Neural progenitor cell (in vitro differentiated cells): ENCODE data around the gene MYL10. TPM values are rescaled to one million over a fixed set of nuclear protein-coding genes. Genes with fewer than 3 reads are reported as not detected.

Experiments
- DNase-seq: peaks from one replicate; pipeline ENCODE4 v3.0.0-alpha.2; 2016; ENCODE audit warnings: low spot score
- H2AFZ ChIP-seq: fragments of 200-600 bp; sonication (generic); replicated peaks from 2 replicates; pipeline ENCODE4 v1.6.1; 2016; ENCODE audit warnings: antibody characterized with exemption
- H3F3A ChIP-seq: fragments of 200-600 bp; sonication (generic); 2 replicates; pipeline ENCODE4 v1.6.1; 2016; ENCODE audit warnings: antibody characterized with exemption, low read depth
- H3K27ac ChIP-seq: fragments of 200-600 bp; sonication (generic); 2 replicates; pipeline ENCODE4 v1.5.1; 2016; ENCODE audit warnings: mild to moderate bottlenecking
- H3K27me3 ChIP-seq: fragments of 200-600 bp; sonication (generic); 2 replicates; pipeline ENCODE4 v1.6.1; 2016; ENCODE audit warnings: mild to moderate bottlenecking, moderate library complexity
- H3K36me3 ChIP-seq: fragments of 200-600 bp; sonication (generic); 2 replicates; pipeline ENCODE4 v1.5.1; 2016
- H3K4me1 ChIP-seq: fragments of 200-600 bp; sonication (generic); 2 replicates; pipeline ENCODE4 v1.6.1; 2016; ENCODE audit warnings: mixed run types
- H3K4me2 ChIP-seq: fragments of 200-600 bp; sonication (generic); 2 replicates; pipeline ENCODE4 v1.6.1; 2016
- H3K4me3 ChIP-seq: fragments of 200-600 bp; sonication (generic); 2 replicates; pipeline ENCODE4 v1.5.1; 2016
- H3K79me2 ChIP-seq: fragments of 200-600 bp; sonication (generic); 2 replicates; pipeline ENCODE4 v1.6.1; 2016; ENCODE audit warnings: low read depth
- H3K9ac ChIP-seq: fragments of 200-600 bp; sonication (generic); 2 replicates; pipeline ENCODE4 v1.6.1; 2016
- H3K9me3 ChIP-seq: fragments of 200-600 bp; sonication (generic); 2 replicates; pipeline ENCODE4 v1.5.1; 2016; ENCODE audit warnings: low read depth
- H4K20me1 ChIP-seq: fragments of 200-600 bp; sonication (generic); 2 replicates; pipeline ENCODE4 v1.6.1; 2016; ENCODE audit warnings: low read depth
- H3K27ac Mint-ChIP-seq: 3 replicates; pipeline ENCODE4 v1.8.0; 2021; ENCODE audit warnings: mixed read lengths
- H3K27me3 Mint-ChIP-seq: 2 replicates; pipeline ENCODE4 v1.8.0; 2022; ENCODE audit warnings: low read depth, mild to moderate bottlenecking, inconsistent platforms, moderate library complexity, mixed read lengths; ENCODE audit not compliant: insufficient read depth
- H3K36me3 Mint-ChIP-seq: 3 replicates; pipeline ENCODE4 v1.8.0; 2021; ENCODE audit warnings: mixed read lengths
- H3K4me1 Mint-ChIP-seq: 3 replicates; pipeline ENCODE4 v1.8.0; 2021; ENCODE audit warnings: mixed read lengths
- H3K4me3 Mint-ChIP-seq: 3 replicates; pipeline ENCODE4 v1.8.0; 2021; ENCODE audit warnings: mild to moderate bottlenecking, moderate library complexity, mixed read lengths
- H3K9me3 Mint-ChIP-seq: 3 replicates; pipeline ENCODE4 v1.8.0; 2020; ENCODE audit warnings: mixed read lengths
- CTCF ChIP-seq: fragments of 200-600 bp; sonication (generic); IDR thresholded peaks from 2 replicates; pipeline ENCODE4 v1.5.1; 2017; ENCODE audit warnings: antibody characterized with exemption, mild to moderate bottlenecking
- EZH2 ChIP-seq: fragments of 200-600 bp; sonication (generic); IDR thresholded peaks from 2 replicates; pipeline ENCODE4 v1.6.1; 2017; ENCODE audit warnings: antibody characterized with exemption, mild to moderate bottlenecking, moderate library complexity
- EZH2phosphoT487 ChIP-seq: fragments of 200-600 bp; sonication (generic); IDR thresholded peaks from 2 replicates; pipeline ENCODE4 v1.6.1; 2017; ENCODE audit warnings: antibody characterized with exemption
- total RNA-seq: library from RNA; depleted of rRNA; stranded (reverse); fragments of >200 nt; gene quantifications from 2 replicates; pipeline ENCODE4 v1.2.3, GENCODE V29; 2015; ENCODE audit warnings: low replicate concordance

Gene MYL10
- total RNA-seq, 1 donor from 2014 or later = not detected

DNA sequence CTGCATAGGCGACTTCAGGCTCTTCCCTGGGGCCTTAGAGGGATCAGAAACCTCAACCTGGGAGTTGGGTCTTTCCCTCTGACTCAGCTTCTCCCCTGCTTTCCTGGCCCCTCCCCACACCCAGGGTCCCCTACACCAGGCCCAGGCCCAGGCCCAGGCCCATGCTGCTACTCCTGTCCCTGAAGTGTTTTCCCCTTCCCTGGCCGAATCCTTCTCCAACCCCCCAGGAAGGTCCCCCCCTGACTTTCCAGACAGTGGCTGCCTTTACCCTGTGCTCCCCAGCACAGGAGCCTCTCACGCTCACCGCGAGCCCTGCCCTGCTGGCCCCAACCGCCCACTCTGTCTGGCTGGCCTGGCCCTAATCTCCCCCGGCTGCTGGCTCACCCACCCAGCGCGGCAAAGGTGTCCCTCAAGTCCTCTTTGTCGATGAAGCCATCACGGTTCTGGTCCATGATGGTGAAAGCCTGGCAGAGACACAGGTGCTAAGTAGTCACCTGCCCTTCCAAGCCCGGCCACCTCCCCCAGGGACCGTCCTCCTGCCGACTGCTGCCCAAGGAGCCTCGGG, 6.4 kb downstream of the MYL10 start:
- Histone ChIP-seq H3K4me1 (peaks cover 29% of the 10 kb centered on the region), H3K79me2 (no peaks in the 10 kb centered on the region), H3K9me3 (no peaks in the 10 kb centered on the region), H3K27me3 (no peaks in the 10 kb centered on the region), H3K9ac (no peak overlapping the region), H3F3A (peaks cover 16% of the 10 kb centered on the region), H4K20me1 (no peaks in the 10 kb centered on the region), H2AFZ (no peak overlapping the region), H3K27ac (no peak overlapping the region), H3K4me3 (no peak overlapping the region), H3K36me3 (no peaks in the 10 kb centered on the region), H3K4me2 (no peak overlapping the region)
- Mint-ChIP-seq H3K4me3 (no peak overlapping the region), H3K27me3 (peaks cover 28% of the 10 kb centered on the region), H3K27ac (no peak overlapping the region), H3K9me3 (no peaks in the 10 kb centered on the region), H3K36me3 (no peaks in the 10 kb centered on the region), H3K4me1 (peaks cover 38% of the 10 kb centered on the region)
- TF ChIP-seq CTCF = no peak
- TF ChIP-seq EZH2 = no peak
- no peak for TF ChIP-seq EZH2phosphoT487
- no peak for DNase-seq

DNA sequence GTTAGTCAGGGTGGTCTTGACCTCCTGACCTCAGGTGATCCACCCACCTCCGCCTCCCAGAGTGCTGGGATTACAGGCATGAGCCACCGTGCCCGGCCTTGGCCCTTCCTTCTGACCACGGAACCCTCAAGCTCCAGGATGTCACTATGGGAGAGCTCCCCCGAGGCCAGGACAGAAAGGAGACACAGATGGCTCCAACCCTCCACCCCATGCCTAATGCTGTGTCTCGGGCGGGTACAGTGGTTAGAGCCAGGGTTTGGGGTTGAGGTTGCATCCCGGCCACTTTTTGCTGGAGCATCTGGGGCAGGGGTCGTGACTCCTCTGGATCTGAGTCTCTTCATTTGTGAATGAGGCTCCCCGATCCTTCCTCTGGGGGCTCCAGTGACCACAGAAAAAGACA, 8.1 kb downstream of the MYL10 start:
- Histone ChIP-seq H3F3A (peaks cover 13% of the 10 kb centered on the region), H3K9me3 (no peaks in the 10 kb centered on the region), H3K4me3 (no peak overlapping the region), H3K36me3 (no peaks in the 10 kb centered on the region), H3K4me1 (peaks cover 26% of the 10 kb centered on the region), H2AFZ (no peak overlapping the region), H3K27ac (no peak overlapping the region), H3K79me2 (no peaks in the 10 kb centered on the region), H4K20me1 (no peaks in the 10 kb centered on the region), H3K27me3 (no peaks in the 10 kb centered on the region), H3K4me2 (no peak overlapping the region), H3K9ac (no peak overlapping the region)
- DNase-seq = no peak
- H3K27ac Mint-ChIP-seq = no peak overlapping the region
- TF ChIP-seq CTCF (no peak), EZH2 (no peak)
- peaks cover 32% of the 10 kb centered on the region for H3K4me1 Mint-ChIP-seq
- peaks cover 32% of the 10 kb centered on the region for H3K27me3 Mint-ChIP-seq
- H3K4me3 Mint-ChIP-seq = no peak overlapping the region
- H3K36me3 Mint-ChIP-seq = no peaks in the 10 kb centered on the region
- H3K9me3 Mint-ChIP-seq = no peaks in the 10 kb centered on the region

DNA sequence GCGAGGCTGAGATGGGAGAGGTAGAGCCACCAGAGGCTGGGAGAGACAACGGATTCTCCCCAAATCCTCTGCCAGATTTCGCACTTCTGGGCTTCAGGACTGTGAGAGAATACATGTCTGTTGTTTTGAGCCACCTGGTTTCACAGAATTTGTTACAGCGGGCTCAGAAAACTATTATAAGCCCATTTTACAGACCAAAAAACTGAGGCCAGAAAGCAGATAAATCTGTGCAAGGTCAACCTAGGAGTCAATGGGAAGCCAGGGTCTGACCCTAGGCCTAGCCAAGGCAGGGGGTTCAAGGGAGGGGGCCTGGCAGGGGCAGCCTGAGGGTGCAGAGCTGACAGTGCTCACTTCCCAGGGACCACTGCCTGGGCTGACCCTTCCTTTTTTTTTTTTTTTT, 8.7 kb downstream of the MYL10 start:
- Mint-ChIP-seq H3K36me3 (no peaks in the 10 kb centered on the region), H3K4me3 (peak overlapping the region; percentile 53), H3K9me3 (no peaks in the 10 kb centered on the region), H3K4me1 (peaks cover 26% of the 10 kb centered on the region), H3K27me3 (peaks cover 37% of the 10 kb centered on the region), H3K27ac (no peak overlapping the region)
- Histone ChIP-seq H4K20me1 (no peaks in the 10 kb centered on the region), H3K27ac (no peak overlapping the region), H3K4me3 (no peak overlapping the region), H3K4me2 (no peak overlapping the region), H3F3A (peaks cover 9% of the 10 kb centered on the region), H3K36me3 (no peaks in the 10 kb centered on the region), H3K9me3 (no peaks in the 10 kb centered on the region), H3K4me1 (peaks cover 20% of the 10 kb centered on the region), H2AFZ (no peak overlapping the region), H3K9ac (no peak overlapping the region), H3K27me3 (no peaks in the 10 kb centered on the region), H3K79me2 (no peaks in the 10 kb centered on the region)
- no peak for TF ChIP-seq CTCF
- no peak for TF ChIP-seq EZH2phosphoT487
- TF ChIP-seq EZH2 = no peak
- DNase-seq = no peak
